ENCODE data around the gene MYOCOS. TPM values are rescaled to one million over a fixed set of nuclear protein-coding genes. Genes with fewer than 3 reads are reported as not detected.
"Not testable (repeated sequence)": the region's sequence is repeated elsewhere in the genome, so short reads cannot be mapped to it uniquely, and the experiment has no call there.

MYOCOS gene
- total RNA-seq, 1 experiment from 2014 or later = not detected

- H3K9me3 ChIP-seq (replicated peaks); H3K27ac ChIP-seq; H3K27me3 ChIP-seq (replicated peaks); DNase-seq (ENCODE audit: low read depth in 1 of 2, low spot score in 2 of 2); H3K4me3 ChIP-seq; H3K4me1 ChIP-seq (replicated peaks); H3K36me3 ChIP-seq: not testable (repeated sequence)
These were observed 19.0 kb upstream of the MYOCOS start for GRCh38 chr1:171603042-171603441.

GRCh38 chr1:171606402-171606941, 15.6 kb upstream of the MYOCOS start:
- H3K4me3 ChIP-seq = no peak overlapping the region
- no peaks in the 10 kb centered on the region for H3K36me3 ChIP-seq
- no peaks in the 10 kb centered on the region for H3K4me1 ChIP-seq (replicated peaks)
- no peak for DNase-seq (ENCODE audit: low read depth in 1 of 2, low spot score in 2 of 2)
- H3K27ac ChIP-seq = no peak overlapping the region
- H3K9me3 ChIP-seq (replicated peaks) = no peaks in the 10 kb centered on the region
- H3K27me3 ChIP-seq (replicated peaks) = no peaks in the 10 kb centered on the region

GRCh38 chr1:171610385-171610784, 11.7 kb upstream of the MYOCOS start:
- Histone ChIP-seq H3K27ac (no peak overlapping the region), H3K9me3 (replicated peaks) (no peaks in the 10 kb centered on the region)
- DNase-seq (ENCODE audit: low read depth in 1 of 2, low spot score in 2 of 2) = no peak

GRCh38 chr1:171611306-171611705, 10.7 kb upstream of the MYOCOS start:
- Histone ChIP-seq H3K9me3 (replicated peaks) (no peaks in the 10 kb centered on the region), H3K4me3 (no peak overlapping the region), H3K4me1 (replicated peaks) (no peaks in the 10 kb centered on the region), H3K36me3 (no peaks in the 10 kb centered on the region), H3K27ac (no peak overlapping the region), H3K27me3 (replicated peaks) (no peaks in the 10 kb centered on the region)
- no peak for DNase-seq (ENCODE audit: low read depth in 1 of 2, low spot score in 2 of 2)

More at GRCh38 chr1:171610385-171610784, 11.7 kb upstream of the MYOCOS start:
- no peaks in the 10 kb centered on the region for H3K27me3 ChIP-seq (replicated peaks)
- H3K4me3 ChIP-seq = no peak overlapping the region
- no peaks in the 10 kb centered on the region for H3K36me3 ChIP-seq
- H3K4me1 ChIP-seq (replicated peaks) = no peaks in the 10 kb centered on the region

- no peaks in the 10 kb centered on the region for H3K27me3 ChIP-seq (replicated peaks)
- no peak for DNase-seq (ENCODE audit: low read depth in 1 of 2, low spot score in 2 of 2)
- no peaks in the 10 kb centered on the region for H3K9me3 ChIP-seq (replicated peaks)
- no peaks in the 10 kb centered on the region for H3K36me3 ChIP-seq
- H3K4me3 ChIP-seq = no peak overlapping the region
- no peaks in the 10 kb centered on the region for H3K4me1 ChIP-seq (replicated peaks)
- no peak overlapping the region for H3K27ac ChIP-seq
These were observed 8.8 kb upstream of the MYOCOS start for GRCh38 chr1:171613282-171613681.

GRCh38 chr1:171615122-171615906, 6.7 kb upstream of the MYOCOS start:
- not testable (repeated sequence) for H3K27me3 ChIP-seq (replicated peaks); H3K4me1 ChIP-seq (replicated peaks); H3K36me3 ChIP-seq; H3K4me3 ChIP-seq; DNase-seq (ENCODE audit: low read depth in 1 of 2, low spot score in 2 of 2); H3K9me3 ChIP-seq (replicated peaks); H3K27ac ChIP-seq

GRCh38 chr1:171616586-171616985, 5.5 kb upstream of the MYOCOS start:
- H3K9me3 ChIP-seq (replicated peaks) = no peaks in the 10 kb centered on the region
- no peak overlapping the region for H3K27ac ChIP-seq
- no peaks in the 10 kb centered on the region for H3K36me3 ChIP-seq
- H3K4me1 ChIP-seq (replicated peaks) = no peaks in the 10 kb centered on the region
- H3K27me3 ChIP-seq (replicated peaks) = no peaks in the 10 kb centered on the region
- no peak overlapping the region for H3K4me3 ChIP-seq
- DNase-seq (ENCODE audit: low read depth in 1 of 2, low spot score in 2 of 2) = no peak

- no peak overlapping the region for H3K27ac ChIP-seq
- no peak overlapping the region for H3K4me3 ChIP-seq
- no peaks in the 10 kb centered on the region for H3K9me3 ChIP-seq (replicated peaks)
- H3K4me1 ChIP-seq (replicated peaks) = no peaks in the 10 kb centered on the region
- no peaks in the 10 kb centered on the region for H3K27me3 ChIP-seq (replicated peaks)
- no peak for DNase-seq (ENCODE audit: low read depth in 1 of 2, low spot score in 2 of 2)
- no peaks in the 10 kb centered on the region for H3K36me3 ChIP-seq
These were observed 1.7 kb downstream of the MYOCOS start for GRCh38 chr1:171623651-171624331.

GRCh38 chr1:171625225-171625624, 3.2 kb downstream of the MYOCOS start:
- no peak for DNase-seq (ENCODE audit: low read depth in 1 of 2, low spot score in 2 of 2)
- Histone ChIP-seq H3K27me3 (replicated peaks) (no peaks in the 10 kb centered on the region), H3K4me3 (no peak overlapping the region), H3K9me3 (replicated peaks) (no peaks in the 10 kb centered on the region), H3K4me1 (replicated peaks) (no peaks in the 10 kb centered on the region), H3K36me3 (no peaks in the 10 kb centered on the region), H3K27ac (no peak overlapping the region)

GRCh38 chr1:171627020-171627419, 5.0 kb downstream of the MYOCOS start:
- no peak for DNase-seq (ENCODE audit: low read depth in 1 of 2, low spot score in 2 of 2)
- Histone ChIP-seq H3K4me1 (replicated peaks) (no peaks in the 10 kb centered on the region), H3K36me3 (no peaks in the 10 kb centered on the region), H3K9me3 (replicated peaks) (no peaks in the 10 kb centered on the region), H3K27ac (no peak overlapping the region), H3K4me3 (no peak overlapping the region), H3K27me3 (replicated peaks) (no peaks in the 10 kb centered on the region)

GRCh38 chr1:171628225-171628624, 6.2 kb downstream of the MYOCOS start:
- Histone ChIP-seq H3K27ac (no peak overlapping the region), H3K4me1 (replicated peaks) (no peaks in the 10 kb centered on the region), H3K9me3 (replicated peaks) (no peaks in the 10 kb centered on the region), H3K36me3 (no peaks in the 10 kb centered on the region), H3K4me3 (no peak overlapping the region), H3K27me3 (replicated peaks) (no peaks in the 10 kb centered on the region)
- no peak for DNase-seq (ENCODE audit: low read depth in 1 of 2, low spot score in 2 of 2)

GRCh38 chr1:171635661-171636060, 13.6 kb downstream of the MYOCOS start:
- no peaks in the 10 kb centered on the region for H3K27me3 ChIP-seq (replicated peaks)
- no peaks in the 10 kb centered on the region for H3K9me3 ChIP-seq (replicated peaks)
- DNase-seq (ENCODE audit: low read depth in 1 of 2, low spot score in 2 of 2) = no peak
- H3K4me3 ChIP-seq = no peak overlapping the region
- no peak overlapping the region for H3K27ac ChIP-seq
- no peaks in the 10 kb centered on the region for H3K4me1 ChIP-seq (replicated peaks)
- H3K36me3 ChIP-seq = no peaks in the 10 kb centered on the region

- no peak overlapping the region for H3K4me3 ChIP-seq
- H3K27me3 ChIP-seq (replicated peaks) = no peaks in the 10 kb centered on the region
- H3K4me1 ChIP-seq (replicated peaks) = no peaks in the 10 kb centered on the region
- no peaks in the 10 kb centered on the region for H3K9me3 ChIP-seq (replicated peaks)
- no peaks in the 10 kb centered on the region for H3K36me3 ChIP-seq
- H3K27ac ChIP-seq = no peak overlapping the region
- DNase-seq (ENCODE audit: low read depth in 1 of 2, low spot score in 2 of 2) = no peak
These were observed 14.1 kb downstream of the MYOCOS start for GRCh38 chr1:171636141-171636540.

GRCh38 chr1:171637928-171638576, 16.0 kb downstream of the MYOCOS start:
- Histone ChIP-seq H3K9me3 (replicated peaks) (no peaks in the 10 kb centered on the region), H3K4me3 (no peak overlapping the region), H3K4me1 (replicated peaks) (no peaks in the 10 kb centered on the region), H3K27ac (no peak overlapping the region), H3K36me3 (no peaks in the 10 kb centered on the region), H3K27me3 (replicated peaks) (no peaks in the 10 kb centered on the region)
- DNase-seq (ENCODE audit: low read depth in 1 of 2, low spot score in 2 of 2) = no peak

All from SJSA1 (cell line).